ENCODE data around the gene B3GAT1. TPM values are rescaled to one million over a fixed set of nuclear protein-coding genes. Genes with fewer than 3 reads are reported as not detected.
A peak's percentile ranks its signal among the peaks of the same experiment; 100 is the strongest.

Gene B3GAT1
- total RNA-seq, 1 donor from 2014 or later: 31.8 TPM

DNA sequence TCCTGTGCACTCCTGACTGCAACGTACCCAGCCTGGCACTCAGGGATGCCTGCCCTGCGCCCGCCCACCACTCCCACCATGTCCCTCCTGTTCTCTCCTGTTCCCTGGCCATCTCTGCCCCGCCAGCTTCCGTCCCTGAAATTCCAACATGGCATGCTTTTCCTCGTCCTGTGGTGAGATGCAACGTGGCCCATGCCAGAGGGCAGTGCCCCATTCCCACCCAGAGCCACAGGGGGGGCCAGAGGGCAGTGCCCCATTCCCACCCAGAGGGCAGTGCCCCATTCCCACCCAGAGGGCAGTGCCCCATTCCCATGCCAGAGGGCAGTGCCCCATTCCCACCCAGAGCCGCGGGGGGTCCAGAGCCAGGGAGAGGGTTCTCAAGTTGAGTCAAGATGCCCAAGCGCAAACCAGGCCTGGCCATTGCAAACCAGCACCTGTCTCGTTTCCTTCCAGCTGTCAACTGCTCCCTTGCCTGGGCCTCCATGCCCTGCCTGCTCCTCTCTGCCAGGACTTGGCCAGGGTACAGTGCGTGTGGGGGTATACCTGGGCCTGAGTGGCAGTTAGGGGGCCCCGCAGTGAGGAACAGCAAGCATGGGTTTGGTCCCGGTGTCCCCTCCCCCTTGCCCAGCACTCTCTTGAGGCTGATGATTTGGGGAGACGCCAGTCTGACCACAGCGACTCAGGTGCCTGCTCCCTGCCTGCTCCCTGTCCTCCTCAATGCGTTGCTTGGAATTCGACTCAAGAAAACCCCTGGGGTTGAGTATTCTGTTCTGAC, 14.6 kb downstream of the B3GAT1 start:
- H3K9me3 Mint-ChIP-seq: no peaks in the 10 kb centered on the region
- DNase-seq (ENCODE audit: low read depth, low spot score): no peak
- H3K27me3 Mint-ChIP-seq (ENCODE audit: low read depth): no peaks in the 10 kb centered on the region
- H3K36me3 Mint-ChIP-seq (ENCODE audit: low read depth): peaks cover 10% of the 10 kb centered on the region
- no peak overlapping the region for H3K4me3 Mint-ChIP-seq
- TF ChIP-seq CTCF (conservative IDR thresholded peaks at IDR 0.05): no peak
- H3K27ac Mint-ChIP-seq (ENCODE audit: unreplicated experiment): no peak overlapping the region
- peaks cover 9% of the 10 kb centered on the region for H3K4me1 Mint-ChIP-seq

GRCh38 chr11:134395002-134395401, 17.0 kb downstream of the B3GAT1 start:
- Mint-ChIP-seq H3K4me3 (no peak overlapping the region), H3K27ac (ENCODE audit: unreplicated experiment) (no peak overlapping the region), H3K4me1 (peaks cover 9% of the 10 kb centered on the region), H3K27me3 (ENCODE audit: low read depth) (no peaks in the 10 kb centered on the region), H3K36me3 (ENCODE audit: low read depth) (no peaks in the 10 kb centered on the region), H3K9me3 (no peaks in the 10 kb centered on the region)
- no peak for TF ChIP-seq CTCF (conservative IDR thresholded peaks at IDR 0.05)
- DNase-seq (ENCODE audit: low read depth, low spot score): no peak

DNA sequence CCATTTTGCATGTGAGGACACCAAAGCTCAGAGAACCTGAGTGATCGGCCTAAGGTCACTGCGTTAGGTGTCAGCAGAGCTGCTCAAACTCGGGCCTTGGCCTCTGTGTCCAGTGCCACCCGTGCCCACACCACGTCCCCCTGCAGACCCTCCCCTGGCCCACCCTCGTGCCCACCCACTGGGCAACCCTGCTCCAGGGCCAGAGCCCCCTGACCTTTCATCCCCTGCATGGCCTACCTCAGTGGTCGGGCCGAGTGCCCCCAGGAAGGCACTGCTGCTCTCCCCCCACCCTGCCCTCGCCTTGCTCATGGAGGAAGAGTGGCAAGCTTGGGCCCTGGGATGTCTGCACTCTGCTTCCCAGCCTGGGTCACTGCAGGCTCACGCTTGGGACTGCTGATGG, 17.7 kb downstream of the B3GAT1 start:
- Mint-ChIP-seq H3K4me3 (no peak overlapping the region), H3K9me3 (no peaks in the 10 kb centered on the region), H3K36me3 (ENCODE audit: low read depth) (no peaks in the 10 kb centered on the region), H3K27me3 (ENCODE audit: low read depth) (no peaks in the 10 kb centered on the region), H3K27ac (ENCODE audit: unreplicated experiment) (peak overlapping the region; percentile 75), H3K4me1 (peaks cover 9% of the 10 kb centered on the region)
- no peak for DNase-seq (ENCODE audit: low read depth, low spot score)
- no peak for TF ChIP-seq CTCF (conservative IDR thresholded peaks at IDR 0.05)

DNA sequence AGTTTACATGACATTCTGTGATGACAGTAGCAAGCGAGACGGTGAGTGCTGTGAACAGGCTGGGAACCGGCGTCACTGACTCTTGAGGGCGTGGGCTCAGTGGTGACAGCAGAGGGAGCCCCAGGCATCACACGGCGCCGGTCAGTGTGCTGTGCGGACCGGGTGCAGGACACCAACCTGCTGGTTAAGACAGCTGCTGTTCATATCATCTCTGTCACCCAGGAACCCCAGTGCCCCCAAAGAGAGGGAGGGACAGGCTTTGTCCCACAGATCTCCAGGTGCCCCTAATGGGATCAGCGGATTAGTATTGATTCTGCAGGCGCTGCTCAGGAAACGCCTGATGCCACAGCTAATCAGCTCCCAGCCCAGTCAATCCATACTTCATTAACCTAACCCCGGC, 18.4 kb downstream of the B3GAT1 start:
- H3K27ac Mint-ChIP-seq (ENCODE audit: unreplicated experiment): no peak overlapping the region
- TF ChIP-seq CTCF (conservative IDR thresholded peaks at IDR 0.05): peak; percentile 49
- H3K4me3 Mint-ChIP-seq: no peak overlapping the region
- no peaks in the 10 kb centered on the region for H3K9me3 Mint-ChIP-seq
- DNase-seq (ENCODE audit: low read depth, low spot score): peak; percentile 25
- H3K4me1 Mint-ChIP-seq: peaks cover 9% of the 10 kb centered on the region
- H3K36me3 Mint-ChIP-seq (ENCODE audit: low read depth): no peaks in the 10 kb centered on the region
- H3K27me3 Mint-ChIP-seq (ENCODE audit: low read depth): no peaks in the 10 kb centered on the region

DNA sequence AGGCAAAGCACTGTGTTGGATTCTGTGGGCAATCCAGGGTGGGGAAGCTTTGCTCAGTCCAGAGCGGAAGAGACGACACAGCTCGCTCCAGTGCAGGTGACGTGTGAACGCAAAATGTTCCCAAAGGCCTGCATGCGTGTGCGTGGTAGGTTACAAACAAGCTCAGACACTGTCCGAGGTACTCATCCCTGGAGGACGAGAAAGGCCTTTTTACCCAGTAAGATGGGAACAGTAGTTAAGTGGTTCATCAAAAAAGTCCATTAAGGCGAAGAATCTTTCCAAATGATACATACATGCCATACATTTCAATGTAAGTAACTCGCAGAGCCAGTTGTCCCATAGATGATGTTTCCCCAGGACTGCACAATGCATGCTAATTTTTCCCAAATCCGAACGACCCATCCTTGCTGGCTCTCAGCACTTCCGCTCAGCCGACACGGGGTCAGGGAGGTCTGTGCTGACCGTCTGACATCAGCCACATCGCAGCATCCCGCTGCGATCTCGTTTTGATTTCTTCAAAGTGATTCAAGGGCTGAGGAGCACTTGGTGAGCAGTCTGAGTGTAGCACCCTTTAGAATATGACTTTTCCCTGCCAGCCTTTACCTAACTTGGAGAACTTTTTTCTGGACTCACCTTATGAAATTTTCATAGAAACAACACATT, 19.0 kb downstream of the B3GAT1 start:
- Mint-ChIP-seq H3K27me3 (ENCODE audit: low read depth) (no peaks in the 10 kb centered on the region), H3K4me1 (peaks cover 9% of the 10 kb centered on the region), H3K9me3 (no peaks in the 10 kb centered on the region), H3K36me3 (ENCODE audit: low read depth) (no peaks in the 10 kb centered on the region), H3K4me3 (no peak overlapping the region), H3K27ac (ENCODE audit: unreplicated experiment) (no peak overlapping the region)
- TF ChIP-seq CTCF (conservative IDR thresholded peaks at IDR 0.05): no peak
- DNase-seq (ENCODE audit: low read depth, low spot score): no peak

All from neural crest cell (in vitro differentiated cells).